Thoracic aorta endothelial cell (primary cell): ENCODE results near the gene CNTLN. TPM values are rescaled to one million over a fixed set of nuclear protein-coding genes. Genes with fewer than 3 reads are reported as not detected.

Source experiments
- small RNA-seq: library from RNA; depleted of rRNA; stranded (forward); fragments of <200 nt; gene quantifications from one replicate; pipeline ENCODE3, GENCODE V24; 2012
- total RNA-seq: library from RNA; depleted of rRNA; stranded (reverse); fragments of >200 nt; gene quantifications from 2 replicates; pipeline ENCODE4 v1.2.3, GENCODE V29; 2012

Gene CNTLN, protein sequence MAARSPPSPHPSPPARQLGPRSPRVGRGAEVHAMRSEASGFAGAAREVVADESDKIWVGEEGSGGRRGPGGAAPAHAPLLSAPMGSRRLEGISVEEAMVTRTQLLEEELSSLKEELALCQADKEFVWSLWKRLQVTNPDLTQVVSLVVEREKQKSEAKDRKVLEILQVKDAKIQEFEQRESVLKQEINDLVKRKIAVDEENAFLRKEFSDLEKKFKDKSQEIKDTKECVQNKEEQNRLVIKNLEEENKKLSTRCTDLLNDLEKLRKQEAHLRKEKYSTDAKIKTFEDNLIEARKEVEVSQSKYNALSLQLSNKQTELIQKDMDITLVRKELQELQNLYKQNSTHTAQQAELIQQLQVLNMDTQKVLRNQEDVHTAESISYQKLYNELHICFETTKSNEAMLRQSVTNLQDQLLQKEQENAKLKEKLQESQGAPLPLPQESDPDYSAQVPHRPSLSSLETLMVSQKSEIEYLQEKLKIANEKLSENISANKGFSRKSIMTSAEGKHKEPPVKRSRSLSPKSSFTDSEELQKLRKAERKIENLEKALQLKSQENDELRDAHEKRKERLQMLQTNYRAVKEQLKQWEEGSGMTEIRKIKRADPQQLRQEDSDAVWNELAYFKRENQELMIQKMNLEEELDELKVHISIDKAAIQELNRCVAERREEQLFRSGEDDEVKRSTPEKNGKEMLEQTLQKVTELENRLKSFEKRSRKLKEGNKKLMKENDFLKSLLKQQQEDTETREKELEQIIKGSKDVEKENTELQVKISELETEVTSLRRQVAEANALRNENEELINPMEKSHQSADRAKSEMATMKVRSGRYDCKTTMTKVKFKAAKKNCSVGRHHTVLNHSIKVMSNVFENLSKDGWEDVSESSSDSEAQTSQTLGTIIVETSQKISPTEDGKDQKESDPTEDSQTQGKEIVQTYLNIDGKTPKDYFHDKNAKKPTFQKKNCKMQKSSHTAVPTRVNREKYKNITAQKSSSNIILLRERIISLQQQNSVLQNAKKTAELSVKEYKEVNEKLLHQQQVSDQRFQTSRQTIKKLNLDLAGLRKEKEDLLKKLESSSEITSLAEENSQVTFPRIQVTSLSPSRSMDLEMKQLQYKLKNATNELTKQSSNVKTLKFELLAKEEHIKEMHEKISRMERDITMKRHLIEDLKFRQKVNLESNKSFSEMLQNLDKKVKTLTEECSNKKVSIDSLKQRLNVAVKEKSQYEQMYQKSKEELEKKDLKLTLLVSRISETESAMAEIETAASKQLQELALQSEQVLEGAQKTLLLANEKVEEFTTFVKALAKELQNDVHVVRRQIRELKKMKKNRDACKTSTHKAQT (N-terminal part only)
- 20.7 and 22.0 TPM in 2 replicates for total RNA-seq

GRCh38 chr9:17134396-17135294 lies at the start of gene CNTLN:
CNTLN (plus strand) TSS chr9:17135040; CDS start chr9:17135066, 26 bp downstream.

Small RNA genes lying within 50 kb of the gene (small RNA-seq; reads per million reads assigned to genes)
- gene RPS29P33, result not detected
